Fibroblast of upper back skin (primary cell): ENCODE results near the gene ABHD2.
"Not testable (repeated sequence)": the region's sequence is repeated elsewhere in the genome, so short reads cannot be mapped to it uniquely, and the experiment has no call there.

Experiments
- DNase-seq: peaks from one replicate; pipeline ENCODE4 v3.0.0-alpha.2; 2013

The ABHD2 gene

DNA sequence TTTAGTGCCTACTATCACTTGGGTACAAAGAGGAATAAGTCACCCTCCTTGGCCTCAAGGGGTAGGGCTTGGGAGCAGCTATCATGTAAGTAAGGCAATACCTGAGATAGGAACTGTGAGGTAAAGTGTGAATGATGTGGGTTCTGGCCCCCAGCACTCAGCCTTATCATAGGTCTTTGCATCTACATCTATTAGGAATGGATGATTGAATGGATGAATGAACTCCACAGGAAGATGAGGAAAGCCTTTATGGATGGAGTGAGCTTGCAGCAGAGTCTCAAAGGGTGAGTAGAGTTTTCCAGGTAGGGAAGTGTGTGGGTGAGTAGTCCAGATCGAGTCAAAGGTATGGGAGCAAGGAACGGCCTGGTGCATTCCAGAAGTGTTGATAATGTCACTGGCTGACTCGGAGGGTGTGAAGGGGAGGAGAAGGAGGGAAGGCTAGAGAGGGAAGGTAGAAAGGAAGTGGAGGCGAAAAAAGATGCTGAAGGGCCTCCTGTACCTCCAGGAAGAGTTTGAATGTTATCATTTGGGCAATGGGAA, 13.1 kb upstream of the ABHD2 start:
- DNase-seq, result no peak

DNA sequence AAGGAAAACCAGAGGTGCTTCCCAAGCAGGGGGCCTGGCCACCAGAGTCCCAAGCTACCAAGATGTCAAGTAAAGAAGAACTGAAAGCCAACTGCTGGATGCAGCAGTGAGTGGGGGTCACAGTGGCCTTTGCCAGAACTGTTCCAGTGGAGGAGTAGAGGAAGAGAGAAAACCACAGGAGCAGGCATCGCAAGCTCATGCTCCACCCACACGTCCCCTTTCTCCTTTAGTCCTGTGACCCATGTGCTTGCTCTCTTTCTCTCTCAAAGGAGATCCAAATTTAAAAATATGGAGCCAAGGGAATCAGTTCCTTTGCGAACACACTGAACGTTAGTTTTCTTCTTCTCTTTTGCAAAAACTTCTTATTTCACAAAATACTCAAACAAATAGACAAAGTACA, 12.4 kb upstream of the ABHD2 start:
- no peak for DNase-seq

- DNase-seq, result no peak
Measured at GRCh38 chr15:89077750-89078149, 10.5 kb upstream of the ABHD2 start.

- DNase-seq, result no peak
Measured at GRCh38 chr15:89078851-89079810, 9.1 kb upstream of the ABHD2 start.

- DNase-seq, result no peak
Measured at GRCh38 chr15:89081878-89082277, 6.4 kb upstream of the ABHD2 start.

- no peak for DNase-seq
Measured at GRCh38 chr15:89083246-89083645, 5.0 kb upstream of the ABHD2 start.

DNA sequence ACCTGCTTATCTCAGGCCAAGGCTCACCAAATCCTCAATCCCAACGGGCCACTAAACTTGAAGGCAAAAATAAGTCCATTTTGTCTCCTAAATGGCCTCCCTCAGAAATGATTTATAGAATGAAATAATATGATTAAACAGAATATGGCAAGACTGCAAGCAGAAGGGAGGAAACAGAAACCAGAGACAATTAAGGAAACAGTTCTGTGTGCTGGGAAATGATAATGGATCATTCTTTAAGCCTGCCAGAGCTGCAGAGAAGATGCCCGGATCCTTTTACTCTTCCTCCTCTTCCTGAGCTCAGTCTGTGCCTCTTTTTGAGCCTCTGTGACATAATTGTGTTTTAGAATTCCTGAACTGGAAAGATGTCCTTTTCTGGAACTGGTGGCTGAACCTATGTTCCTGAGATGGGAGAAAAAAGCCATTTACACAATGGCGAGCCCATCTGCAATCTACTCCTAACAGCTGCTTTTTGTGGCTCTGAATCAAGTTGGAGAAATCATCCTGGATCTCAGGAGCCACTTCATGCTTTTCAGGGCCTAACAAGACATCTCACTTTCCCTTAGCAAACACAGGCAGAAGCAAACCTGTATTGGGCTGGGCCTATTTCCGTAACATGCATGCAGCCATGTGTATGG, 2.8 kb upstream of the ABHD2 start:
- no peak for DNase-seq

DNA sequence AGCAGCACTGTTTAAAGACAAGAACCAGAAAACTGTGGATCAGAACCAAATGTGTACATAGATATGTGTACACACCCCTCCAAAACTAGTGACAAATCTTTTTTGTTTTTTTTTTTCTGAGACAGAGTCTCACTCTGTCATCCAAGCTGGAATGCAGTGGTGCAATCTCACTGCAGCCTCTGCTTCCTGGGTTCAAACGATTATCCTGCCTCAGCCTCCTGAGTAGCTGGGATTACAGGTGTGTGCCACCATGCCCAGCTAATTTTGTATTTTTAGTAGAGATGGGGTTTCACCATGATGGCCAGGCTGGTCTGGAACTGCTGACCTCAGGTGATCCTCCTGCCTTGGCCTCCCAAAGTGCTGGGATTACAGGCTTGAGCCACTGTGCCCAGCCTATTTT, 2.3 kb upstream of the ABHD2 start:
- not testable (repeated sequence) for DNase-seq

DNA sequence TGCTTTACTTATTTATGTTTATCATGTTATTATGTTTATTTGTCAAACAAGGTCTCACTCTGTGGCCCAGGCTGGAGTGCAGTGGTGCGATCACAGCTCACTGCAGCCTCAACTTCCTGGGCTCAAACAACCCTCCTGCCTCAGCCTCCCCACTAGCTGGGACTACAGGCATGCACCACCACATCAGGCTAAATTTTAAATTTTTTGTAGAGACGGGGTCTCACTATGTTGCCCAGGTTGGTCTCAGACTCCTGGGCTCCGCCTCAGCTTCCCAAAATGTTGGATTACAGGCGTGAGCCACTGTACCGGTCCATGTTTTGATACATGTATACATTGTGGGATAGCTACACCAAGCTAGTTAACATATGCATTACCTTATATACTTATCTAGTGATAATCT, 1.9 kb upstream of the ABHD2 start:
- DNase-seq, result not testable (repeated sequence)

GRCh38 chr15:89087161-89087829, 961 bp upstream of the ABHD2 start:
- no peak for DNase-seq

GRCh38 chr15:89088605-89089315, 504 bp downstream of the ABHD2 start:
- no peak for DNase-seq

DNA sequence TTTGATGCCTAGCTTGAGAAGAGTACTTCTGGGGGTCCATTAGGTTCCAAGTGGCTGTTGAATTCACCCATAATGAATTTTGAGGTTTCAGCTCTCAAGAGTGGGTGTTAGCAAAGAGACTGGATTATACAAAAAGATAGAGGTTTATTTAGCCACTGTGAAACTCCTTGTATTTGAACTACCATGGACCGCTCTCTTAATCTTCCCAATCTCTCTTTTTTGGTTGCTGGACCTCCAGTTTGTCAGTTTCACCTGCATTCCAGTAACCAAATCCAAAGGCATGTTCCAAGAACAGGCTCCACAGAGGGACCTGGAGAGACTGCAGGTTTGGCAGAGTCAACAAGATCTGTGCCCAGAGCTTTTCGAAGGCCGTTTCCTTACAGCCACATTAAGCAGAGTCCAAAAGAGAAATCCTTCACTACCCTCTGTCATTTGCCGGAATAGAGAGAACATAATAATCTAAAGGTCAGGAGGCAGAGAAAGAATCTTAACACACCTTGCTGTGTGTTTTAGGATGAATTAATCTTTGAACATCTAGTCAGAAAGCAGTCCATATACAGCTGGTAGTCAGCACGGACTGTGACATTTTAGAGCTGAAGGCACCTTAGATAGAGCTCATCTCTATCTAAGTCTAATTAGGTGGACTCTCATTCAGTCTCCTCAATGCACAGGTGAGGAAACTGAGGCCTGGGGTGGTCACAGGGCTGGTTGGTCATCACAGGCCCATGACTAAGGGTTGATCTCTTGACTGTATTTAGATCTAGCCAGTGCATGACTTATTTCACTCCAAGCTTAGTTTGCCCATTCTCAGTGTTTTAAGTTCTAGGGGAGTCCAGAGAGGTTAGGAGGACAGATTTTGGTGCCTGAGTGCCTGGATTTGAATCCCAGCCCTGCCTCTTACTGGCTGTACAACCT, 1.3 kb downstream of the ABHD2 start:
- DNase-seq, result no peak

- DNase-seq, result peak; percentile 51
Measured at GRCh38 chr15:89090791-89091626, 2.8 kb downstream of the ABHD2 start.

GRCh38 chr15:89091627-89092220, 3.5 kb downstream of the ABHD2 start:
- no peak for DNase-seq

- no peak for DNase-seq
Measured at GRCh38 chr15:89093509-89093908, 5.3 kb downstream of the ABHD2 start.

GRCh38 chr15:89095073-89095472, 6.8 kb downstream of the ABHD2 start:
- DNase-seq, result no peak

DNA sequence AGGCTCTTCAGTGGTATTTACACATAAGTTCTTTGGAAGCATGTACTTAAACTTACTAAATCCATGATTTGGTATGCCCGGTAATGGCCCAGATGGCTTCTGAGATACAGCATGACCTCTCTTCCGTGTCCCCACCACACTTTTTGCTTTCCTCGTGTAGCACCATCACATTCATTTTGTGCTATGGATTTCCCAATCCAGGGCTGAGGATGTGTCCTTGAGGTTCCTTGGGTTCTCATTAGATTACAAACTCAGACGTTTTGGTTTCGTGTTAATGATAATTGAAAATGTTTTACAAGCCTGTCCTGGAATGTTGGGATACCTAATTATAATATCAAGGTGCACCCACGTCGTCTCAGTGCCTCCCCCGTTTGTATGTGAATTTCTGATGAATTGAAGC, 7.3 kb downstream of the ABHD2 start:
- DNase-seq, result no peak

DNA sequence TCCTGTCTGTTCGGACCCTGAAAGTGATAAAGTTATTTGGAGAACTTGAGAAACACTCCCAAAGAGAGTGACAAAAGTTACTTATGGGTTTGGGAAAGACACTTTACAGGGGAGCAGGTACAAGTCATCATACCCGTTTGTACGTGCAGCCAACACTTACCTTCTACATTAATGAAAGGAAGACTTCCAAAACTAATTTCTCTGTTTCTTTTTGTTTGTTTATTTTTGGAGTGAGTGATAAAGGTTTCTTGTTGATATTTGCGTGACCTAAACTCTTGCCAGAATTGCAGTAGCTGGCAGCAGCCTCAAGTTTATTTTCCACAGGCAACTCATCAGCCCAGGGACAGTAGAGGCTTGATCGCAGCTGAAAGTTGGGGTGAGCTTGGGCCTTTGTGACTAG, 8.4 kb downstream of the ABHD2 start:
- DNase-seq, result no peak

DNA sequence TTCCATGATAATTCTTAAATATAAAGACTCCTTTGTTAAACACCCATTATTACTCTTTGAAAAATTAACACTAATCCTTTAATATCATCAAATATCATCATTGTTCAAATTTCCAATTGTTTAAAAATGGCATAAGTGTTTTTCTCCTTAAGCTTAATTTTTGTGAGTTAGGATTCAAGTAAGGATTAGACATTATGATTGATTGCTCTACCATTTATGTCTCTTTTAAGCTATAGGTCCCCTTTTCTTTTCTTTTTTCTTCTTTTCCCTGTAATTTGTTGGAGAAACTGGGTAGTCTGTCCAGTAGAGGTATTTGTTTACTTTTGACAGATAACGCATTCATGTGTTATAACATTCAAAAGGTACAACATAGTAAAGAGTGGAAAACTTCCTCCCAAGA, 9.1 kb downstream of the ABHD2 start:
- no peak for DNase-seq

- DNase-seq, result no peak
Measured at GRCh38 chr15:89098281-89098680, 10.0 kb downstream of the ABHD2 start.
